DND-41 (cell line): ENCODE measurements around the gene ISG15.

Experiments
- CTCF ChIP-seq: IDR thresholded peaks from 2 replicates; pipeline ENCODE4 v1.5.1; 2012; ENCODE audit warnings: borderline replicate concordance, low read length, moderate library complexity, mild to moderate bottlenecking; ENCODE audit not compliant: poor library complexity, severe bottlenecking; ENCODE audit errors: extremely low read depth
- EZH2 ChIP-seq: IDR thresholded peaks from 3 replicates; pipeline ENCODE4 v1.6.1; 2012; ENCODE audit warnings: borderline replicate concordance, low read depth, mild to moderate bottlenecking, moderate library complexity, low read length, inconsistent platforms; ENCODE audit not compliant: severe bottlenecking

DNA sequence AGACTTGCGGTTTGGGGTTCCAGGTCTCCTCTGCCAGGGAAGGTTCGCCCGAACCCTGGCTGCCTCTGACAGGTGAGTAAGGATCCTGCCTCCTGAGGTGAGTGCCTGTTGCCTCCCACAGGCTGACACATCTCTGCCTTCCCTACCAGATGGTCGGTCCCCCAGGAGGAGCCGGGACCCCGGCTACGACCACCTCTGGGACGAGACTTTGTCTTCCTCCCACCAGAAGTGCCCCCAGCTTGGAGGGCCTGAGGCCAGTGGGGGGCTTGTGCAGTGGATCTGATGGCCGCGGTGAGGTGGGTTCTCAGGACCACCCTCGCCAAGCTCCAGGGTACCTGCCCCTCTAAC, 39.0 kb upstream of the ISG15 start:
- TF ChIP-seq CTCF = no peak
- no peak for TF ChIP-seq EZH2
